SIG-M5 (cell line): ENCODE results near the gene PPP6R3.

Experiments used
- DNase-seq: peaks from one replicate; lab custom pipeline; 2025; lab: John Stamatoyannopoulos, UW

Gene PPP6R3

DNA sequence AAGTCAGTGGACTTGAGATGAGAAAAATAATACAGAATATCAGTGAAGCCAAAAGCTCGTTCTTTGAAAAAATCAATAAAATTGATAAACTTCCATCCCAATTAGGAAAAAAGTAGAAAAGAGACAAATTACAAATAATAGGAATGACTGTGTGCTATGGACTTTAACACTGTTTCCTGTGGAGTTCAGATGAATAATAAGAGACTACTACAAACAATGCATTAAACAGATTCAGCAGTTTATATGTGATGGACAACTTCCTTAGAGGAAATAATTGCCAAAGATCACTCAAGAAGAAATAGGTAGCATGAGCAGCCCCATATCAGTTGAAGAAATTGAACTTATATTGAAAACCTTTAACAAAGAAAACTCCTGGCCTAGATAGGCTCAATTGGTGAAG, 99.7 kb downstream of the PPP6R3 start:
- DNase-seq = no peak

DNA sequence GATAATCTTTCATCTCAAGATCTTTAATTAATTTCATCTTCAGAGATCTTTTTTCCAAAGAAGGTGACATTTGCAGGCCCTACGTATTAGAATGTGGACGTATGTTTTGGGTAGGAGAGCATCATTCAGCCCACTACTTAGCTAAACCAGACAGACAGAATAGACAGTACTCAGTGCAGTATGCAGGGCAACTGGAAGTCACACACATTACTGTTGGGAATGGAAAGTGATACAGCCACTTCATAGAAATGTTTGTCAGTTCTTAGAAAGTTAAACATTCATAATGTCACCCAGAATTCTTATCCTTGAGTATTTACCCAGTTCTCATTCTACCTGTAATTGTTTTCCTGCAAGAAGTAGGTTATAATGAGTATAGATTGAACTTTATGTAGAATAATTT, 102.9 kb downstream of the PPP6R3 start:
- no peak for DNase-seq

DNA sequence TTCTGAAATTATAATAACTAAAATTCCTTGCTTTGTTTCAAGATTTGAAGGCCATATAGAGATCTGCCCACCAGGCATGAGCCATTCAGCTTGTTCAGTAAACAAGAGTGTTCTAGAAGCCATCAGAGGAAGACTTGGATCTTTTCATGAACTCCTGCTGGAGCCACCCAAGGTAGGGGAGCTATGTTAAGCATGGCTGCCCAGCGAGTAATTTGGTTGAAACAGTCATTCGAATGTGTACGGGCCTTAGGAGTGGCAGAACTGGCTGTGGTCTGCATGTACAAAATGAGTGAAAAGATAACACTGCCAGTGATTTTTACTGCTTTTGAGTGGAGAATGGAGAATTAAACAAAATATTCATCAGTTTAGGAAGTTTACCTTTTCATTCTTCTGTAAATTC, 103.7 kb downstream of the PPP6R3 start:
- DNase-seq = no peak

DNA sequence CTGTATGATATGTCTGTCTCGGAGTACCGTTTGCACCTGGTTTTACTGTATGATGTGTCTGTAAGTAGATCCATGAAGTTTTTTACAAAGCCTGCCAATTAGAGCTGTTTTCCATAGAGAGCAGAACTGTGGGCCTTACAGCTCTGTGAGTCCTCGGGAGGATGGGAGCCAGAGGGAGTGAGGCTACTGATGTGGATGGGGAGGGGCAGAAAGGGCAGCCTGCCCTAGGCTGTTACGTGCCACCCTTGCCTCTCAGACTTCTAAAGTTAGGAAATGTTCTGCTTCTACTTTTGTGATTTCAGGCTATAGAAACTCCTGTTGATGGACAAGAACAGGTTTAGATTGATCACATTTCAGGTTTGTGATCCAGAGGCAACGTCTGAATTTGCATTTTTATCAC, 105.2 kb downstream of the PPP6R3 start:
- no peak for DNase-seq

DNA sequence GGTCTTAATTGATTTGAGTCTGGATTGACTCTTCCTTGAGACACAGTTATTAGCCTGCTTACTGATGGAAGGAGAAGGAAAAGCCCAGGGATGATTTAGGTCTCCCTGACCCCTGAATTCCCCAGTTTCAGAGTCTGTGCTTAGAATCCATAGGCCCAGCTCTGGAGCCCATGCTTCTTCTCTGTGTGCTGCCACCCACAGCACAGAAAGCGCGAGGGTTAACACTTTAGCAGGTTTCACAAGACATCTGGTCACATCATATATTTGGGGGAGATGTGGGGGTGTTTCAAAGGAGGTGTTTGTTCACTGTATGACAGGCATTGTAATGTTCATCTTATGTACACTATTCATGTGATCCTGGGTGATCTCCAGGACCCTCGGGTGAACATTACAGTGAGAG, 107.0 kb downstream of the PPP6R3 start:
- DNase-seq = no peak

DNA sequence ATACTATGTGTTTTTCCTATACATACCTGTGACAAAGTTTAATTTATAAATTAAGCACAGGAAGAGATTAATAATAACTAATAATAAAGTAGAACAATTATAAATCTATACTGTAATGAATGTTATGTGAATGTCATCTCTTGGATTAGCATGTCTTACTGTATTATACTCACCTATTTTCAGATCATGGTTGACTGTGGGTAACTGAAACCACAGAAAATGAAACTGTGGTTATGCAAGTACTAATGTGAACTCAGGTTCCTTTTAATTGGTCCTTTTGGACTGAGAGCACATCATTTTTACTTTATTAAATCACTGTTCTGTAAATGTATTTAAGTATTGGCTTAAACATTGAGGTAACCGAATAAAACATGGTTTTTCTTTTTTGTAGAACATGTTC, 108.8 kb downstream of the PPP6R3 start:
- no peak for DNase-seq

DNA sequence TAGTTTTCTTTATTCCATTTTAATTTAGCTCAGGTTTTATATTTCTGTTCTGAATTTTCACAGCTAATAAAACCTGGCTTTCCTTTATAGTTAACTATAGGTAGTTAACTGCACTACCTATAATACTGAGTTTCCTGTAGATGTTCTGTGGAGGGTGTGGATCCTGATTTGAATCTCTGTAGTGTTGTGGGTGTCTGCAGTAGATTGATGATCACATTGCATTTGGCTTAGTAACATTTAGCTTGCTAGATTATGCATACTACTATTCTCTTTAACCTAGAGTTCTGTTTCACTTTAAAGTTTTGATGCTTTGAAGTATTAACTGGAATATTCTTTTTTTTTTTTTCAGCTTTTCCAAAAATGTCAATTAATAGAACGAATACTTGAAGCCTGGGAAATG, 110.1 kb downstream of the PPP6R3 start:
- DNase-seq = no peak

DNA sequence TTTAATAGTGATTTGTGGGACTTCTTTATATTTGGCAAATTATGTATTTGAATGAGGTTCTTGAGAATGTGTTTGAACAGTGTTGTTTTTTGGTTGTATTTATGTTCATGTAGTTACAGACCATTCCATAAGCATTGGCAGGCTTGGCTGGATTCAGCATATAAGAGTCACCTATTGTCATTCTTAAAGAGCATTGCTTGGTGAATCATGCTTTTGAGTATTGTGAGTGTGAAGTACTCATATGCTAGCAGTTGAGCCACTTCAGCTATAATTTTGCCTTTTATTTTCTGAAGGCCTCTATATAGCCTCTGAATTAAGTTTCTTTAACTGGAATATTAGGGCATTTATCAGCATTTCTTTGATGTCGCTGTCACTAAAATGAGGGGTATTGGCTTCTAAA, 113.8 kb downstream of the PPP6R3 start:
- no peak for DNase-seq

DNA sequence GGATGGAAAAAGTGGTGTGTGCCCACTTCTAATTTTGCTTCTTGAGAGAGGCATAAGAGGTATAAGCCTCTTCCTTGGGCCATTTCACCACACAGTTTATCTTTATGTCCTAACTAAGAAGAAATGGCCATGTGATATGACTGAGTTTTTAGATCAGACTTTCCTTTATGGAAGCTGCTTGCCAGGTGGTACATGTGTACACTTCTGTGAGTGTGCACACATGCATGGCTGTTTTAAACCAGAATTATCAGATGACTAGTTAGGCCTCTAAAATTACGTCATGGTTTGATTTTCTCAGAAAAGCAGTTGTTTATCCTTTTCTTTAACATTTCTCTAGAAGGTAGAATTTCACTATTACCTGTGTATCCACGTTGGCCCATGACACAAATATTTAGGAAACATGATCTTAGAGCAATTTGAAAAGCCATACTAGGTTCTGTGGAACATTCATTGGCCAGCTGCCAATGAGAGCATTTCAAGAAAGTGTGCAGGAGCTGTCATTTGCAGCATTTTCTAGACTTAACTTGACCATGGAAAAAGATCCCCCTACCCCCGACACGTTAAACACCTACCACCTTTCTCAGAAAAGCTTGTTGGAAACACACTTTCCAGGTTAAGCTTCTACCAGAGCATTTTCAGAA, 114.6 kb downstream of the PPP6R3 start:
- DNase-seq = no peak

DNA sequence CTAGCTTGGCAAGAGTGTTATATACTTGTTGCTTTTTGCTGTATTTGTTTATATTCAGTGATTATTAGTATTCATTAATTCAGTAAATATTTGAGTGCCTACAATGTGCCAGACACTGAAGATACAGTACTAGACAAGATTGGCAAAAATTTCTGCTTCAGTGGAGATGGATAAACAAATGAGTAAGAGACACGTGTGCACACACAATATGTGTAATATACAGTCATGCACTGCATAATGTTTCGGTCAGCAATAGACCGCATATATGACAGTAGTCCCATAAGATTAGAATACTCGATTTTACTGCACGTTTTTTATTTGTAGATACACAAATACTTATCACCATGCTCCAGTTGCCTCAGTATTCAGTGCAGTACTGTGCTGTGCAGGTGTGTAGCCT, 118.9 kb downstream of the PPP6R3 start:
- DNase-seq = no peak

DNA sequence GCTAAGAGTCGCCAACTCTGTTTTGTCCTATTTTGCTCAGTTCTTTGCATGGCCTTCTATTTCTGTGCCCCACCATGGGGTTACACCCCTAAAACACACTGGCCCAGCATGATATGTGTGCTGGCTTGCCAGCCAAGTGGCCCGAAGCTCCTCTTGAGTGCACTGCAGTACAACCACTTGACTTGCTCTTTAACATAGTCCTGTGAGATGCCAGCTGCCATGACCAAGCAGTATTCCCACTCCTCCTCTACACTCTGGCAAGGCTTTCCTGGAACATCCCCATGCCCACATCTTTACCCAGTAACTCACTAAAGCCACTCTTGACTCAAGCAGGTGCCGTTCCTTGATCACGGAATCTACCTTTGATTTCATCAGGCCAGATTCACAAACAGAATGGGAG, 120.9 kb downstream of the PPP6R3 start:
- no peak for DNase-seq

DNA sequence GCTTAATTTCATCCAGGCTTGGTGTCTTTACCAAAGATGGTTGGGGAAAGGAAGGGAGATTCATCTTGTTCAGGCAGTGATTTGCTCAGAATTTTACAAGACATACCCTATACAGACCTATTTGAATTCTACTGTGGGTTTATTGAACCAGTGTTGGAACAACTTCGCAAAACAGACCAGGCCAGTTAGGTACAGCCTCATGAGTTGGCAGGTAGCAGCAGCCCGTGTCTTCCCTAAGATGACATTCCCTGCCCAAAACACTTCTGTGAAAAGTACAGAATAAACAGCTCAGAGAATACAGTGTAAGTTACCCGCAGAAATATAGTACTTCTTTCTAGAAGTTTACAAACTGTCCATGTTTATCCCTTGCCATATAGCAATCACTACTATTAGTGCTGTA, 121.3 kb downstream of the PPP6R3 start:
- DNase-seq = no peak

DNA sequence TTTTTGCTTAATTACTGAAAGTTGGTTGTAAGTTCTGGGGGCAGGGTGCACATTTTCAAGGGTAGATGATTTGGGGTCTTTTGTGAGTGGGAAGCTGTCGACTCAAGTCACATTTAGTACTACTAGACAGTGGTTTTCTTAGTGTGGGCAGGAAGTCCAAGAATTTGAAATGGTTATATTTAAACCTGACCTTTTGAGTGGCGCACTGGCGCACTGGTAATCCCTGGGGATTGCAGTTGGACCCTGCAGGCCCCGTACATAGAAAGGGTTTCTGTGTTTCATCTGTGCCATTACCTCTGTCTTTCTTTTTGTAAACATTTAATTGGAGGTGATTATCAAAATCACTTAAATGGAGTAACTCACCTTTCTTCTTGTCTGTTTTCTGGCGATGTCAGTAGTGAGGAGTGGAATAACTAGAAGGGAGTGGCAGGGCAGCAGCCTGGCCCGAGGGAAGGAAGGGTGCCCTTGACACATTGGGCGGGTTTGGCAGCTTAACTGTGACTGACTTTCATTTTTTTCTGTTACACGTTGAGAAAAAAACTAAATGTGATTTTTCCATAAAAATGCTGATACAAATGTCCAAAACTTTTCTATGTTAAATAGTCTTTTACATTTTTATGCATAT, 122.0 kb downstream of the PPP6R3 start:
- no peak for DNase-seq

DNA sequence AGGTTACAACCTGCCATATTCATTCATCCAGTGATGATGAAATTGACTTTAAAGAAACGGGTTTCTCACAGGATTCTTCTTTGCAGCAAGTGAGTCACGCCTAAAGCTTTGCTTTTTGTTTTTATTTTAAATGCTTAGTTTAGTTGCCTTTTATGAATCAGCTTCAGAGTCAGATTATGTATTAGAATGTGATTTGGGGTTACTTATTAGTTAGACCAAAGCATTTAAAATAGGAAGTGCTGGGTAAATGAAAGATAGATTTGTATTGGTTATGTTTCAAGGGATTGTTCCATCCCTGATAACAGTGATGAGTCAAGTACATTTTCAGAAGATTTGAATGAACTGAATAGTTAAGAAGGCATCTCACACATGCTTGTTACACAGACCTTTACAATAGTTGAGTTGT, 122.5 kb downstream of the PPP6R3 start:
- DNase-seq = no peak

DNA sequence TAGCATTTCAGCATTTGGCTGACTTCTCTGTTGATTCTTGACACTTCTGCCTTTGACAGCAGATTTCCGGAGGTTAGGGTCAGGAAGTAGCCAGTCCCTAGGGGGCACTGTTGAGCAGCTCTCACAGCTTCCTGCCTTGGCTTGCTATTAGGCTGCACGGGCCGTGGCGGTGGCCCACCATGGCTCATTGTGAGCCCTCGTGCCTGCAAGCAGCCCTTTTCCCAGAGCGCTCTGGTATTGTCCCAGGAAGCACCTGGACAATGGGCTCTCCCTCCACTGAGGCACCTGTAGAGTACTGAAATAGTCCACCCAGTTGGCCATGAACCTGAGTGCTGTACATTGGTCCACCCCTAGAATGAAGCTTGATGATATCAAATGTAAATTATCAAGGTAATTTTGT, 123.5 kb downstream of the PPP6R3 start:
- no peak for DNase-seq

DNA sequence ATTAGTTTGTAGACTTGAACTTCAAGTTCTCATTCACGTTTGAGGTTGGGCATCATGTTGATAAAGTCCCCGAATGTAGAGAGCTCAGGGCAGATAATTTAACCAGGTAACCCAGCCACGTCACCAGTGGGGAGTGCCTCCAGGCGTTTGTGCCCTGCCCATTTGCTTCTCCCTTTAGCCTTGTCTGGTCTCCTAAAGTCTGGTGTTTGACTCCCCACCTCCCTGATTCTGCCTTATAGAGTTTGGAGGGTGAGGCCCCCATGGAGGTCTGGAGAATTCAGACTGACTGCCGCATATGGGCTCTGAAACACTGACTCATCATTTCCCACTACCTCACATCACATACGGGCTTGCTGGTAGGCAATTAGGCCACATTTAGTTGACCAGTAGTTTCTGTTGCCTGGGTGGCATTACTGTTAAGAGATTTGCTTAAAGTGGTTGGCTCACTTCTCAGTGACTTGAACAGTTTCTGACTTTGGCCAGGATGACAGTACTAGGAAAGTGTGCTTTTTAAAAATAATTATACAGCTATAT, 124.5 kb downstream of the PPP6R3 start:
- DNase-seq = no peak

DNA sequence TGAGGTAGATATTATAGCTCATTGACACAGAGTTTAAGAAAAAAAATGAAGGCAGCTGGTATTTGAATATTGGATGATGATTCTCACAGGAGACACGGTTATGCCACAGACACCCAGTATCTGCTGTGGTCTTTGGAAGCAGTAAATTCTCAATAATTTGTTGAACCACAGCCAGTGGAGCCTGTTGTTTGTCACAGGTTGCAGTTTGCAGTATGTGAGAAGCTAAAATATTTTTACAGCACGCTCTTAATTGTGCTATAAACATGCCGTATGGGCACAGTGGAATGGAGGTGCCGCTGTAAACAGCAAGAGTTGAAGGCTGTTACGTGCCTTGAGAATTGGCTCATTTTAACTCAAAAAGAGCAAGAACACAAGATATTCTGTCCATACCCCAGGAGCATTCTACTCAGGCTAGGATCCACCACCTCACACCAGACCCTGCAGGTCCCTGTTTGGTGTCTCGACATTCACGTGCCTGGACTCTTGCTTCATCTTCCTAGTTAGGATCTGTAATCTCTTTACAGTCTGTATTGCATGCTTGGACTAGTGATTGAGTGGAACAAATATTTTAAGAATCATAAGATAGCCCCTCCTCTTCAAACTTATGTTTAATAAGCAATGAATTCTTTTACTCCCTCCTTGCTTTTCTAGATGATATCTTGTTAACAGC, 129.1 kb downstream of the PPP6R3 start:
- DNase-seq = no peak

DNA sequence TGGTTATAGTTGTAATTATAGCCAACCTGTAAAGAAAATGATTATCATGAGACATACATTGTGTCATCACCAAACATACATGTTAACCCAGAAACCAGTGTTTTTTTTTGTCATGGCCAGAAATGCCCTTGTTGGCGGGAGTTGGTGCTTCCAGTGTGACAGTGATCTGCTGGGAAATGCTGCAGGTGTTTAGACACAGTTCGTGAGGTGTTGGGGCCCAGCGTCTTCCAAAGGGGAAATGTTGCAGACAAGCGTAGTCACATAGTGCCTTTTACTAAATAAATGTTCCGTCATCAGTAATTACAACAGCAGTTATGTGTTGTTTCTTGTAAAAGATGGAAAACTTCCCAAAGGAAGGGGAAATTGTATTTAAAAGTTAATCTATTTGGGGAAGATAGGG, 131.2 kb downstream of the PPP6R3 start:
- no peak for DNase-seq

DNA sequence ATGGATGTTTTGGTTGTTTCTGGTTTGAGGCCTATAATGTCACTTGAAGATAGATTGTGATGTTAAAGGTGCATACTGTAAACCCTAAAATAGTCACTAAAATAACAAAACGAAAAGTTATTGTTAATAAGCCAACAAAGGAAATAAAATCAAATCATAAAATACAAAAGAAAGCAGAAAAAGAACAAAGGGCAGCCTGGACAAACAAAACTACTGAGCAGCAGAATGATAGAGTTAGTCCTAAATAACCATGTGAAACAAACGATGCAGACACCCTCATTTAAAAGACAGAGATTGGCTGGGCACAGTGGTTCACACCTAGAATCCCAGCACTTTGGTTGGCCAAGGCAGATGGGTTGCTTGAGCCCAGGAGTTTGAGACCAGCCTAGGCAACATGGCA, 132.9 kb downstream of the PPP6R3 start:
- no peak for DNase-seq

DNA sequence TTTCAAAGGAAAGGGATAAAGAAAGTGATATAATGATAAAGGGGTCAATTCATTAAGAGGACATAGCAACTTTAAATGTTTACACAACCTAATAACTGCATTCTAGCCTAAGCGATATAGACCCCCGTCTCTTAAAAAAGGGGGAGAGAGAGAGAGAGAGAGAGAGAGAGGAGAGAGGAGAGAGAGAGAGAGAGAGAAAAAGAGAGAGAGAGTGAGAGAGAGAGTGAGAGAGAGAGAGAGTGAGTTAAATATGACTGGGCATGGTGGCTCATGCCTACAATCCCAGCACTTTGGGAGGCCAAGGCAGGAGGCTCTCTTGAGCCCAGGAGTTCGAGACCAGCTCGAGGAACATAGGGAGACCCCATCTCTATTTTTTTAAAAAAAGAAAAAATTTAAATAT, 133.6 kb downstream of the PPP6R3 start:
- DNase-seq = no peak

DNA sequence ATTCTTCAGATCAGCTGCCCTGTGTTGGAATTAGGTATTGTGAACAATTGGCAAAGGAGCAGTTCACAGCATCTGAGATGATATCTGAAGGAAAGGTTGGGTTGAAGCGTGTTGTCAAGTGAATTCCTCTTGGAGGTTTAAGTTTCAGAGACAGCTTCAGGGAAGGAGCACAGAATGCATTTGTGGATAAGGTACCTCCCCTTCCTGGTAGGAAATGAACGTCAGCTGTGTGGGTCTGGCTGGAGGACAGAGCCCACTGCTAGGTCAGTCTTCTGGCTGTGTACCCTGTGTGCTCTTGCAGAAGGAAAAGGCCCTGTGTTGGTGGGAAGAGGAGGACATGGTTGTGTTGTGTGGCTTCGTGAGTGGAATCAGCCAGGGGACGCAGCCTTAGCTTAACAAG, 135.7 kb downstream of the PPP6R3 start:
- no peak for DNase-seq

DNA sequence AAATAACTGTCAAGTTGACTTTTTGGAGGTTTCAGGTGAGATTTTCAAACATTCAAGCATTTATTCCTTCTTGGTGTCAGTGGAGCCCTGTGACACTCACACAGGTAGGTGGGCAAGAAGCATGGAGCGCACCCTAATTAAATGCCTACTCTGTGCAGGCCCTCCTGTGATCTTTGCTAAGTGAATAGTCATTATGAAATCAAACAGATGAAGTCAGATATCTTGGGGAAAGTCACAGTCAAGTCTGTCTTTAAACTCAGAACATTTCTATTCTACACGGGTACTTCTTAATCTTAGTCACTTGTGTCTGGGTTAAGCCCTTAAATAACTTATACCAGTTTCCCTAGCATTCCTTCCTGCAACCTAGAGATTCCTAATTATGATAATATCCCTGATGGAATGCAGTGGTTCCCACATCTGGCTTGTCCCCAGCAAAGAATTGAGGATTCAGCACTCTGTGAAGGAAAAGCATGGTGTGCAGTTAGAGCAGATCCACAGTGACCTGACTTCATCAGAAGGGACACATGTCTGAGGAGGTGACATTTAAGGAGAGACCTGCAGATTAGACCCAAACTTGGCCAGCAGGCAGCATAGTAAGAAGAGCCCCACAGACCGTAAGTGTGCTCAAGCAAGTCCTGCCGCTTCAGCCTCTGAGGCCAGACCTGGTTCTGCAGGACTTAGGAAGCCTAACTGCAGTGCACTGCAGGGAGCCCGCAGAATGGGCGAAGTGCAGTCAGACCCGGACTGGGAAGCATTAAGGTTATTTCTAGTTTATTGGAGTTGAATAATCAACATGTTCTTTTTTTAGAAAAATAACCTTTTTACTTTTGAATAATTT, 138.5 kb downstream of the PPP6R3 start:
- no peak for DNase-seq

DNA sequence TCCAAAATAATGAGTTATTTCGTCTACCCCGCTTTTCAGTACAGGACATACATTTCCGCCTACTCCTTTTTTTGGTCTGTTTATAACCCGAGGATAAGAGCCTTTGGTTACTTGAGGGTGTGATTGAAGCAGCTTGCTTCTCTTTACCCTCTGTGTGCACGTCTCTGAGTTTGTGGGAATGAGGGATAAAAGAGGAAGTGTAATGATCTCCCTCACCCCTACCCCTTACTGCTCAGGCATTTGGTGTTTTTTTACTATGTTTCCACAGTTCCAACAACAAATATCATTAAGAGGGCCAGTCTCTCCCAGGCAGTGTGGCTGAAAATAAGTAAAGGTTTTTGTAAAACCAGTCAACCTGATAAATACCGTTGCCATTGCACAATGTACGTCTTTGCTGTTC, 140.6 kb downstream of the PPP6R3 start:
- no peak for DNase-seq
